Renal cortex interstitium (tissue), 11 donors: ENCODE results near the gene MED31. TPM values are rescaled to one million over a fixed set of nuclear protein-coding genes. Genes with fewer than 3 reads are reported as not detected.

Experiments used
- DNase-seq, 11 donors: peaks; one replicate each; pipeline ENCODE4 v3.0.0-alpha.2; 2013; ENCODE audit warnings: low read depth in 9 of 11, low spot score in 4 of 11; ENCODE audit errors: extremely low read depth in 1 of 11
- polyA plus RNA-seq, 3 donors: library from polyadenylated mRNA; unstranded; fragments of 120-200 nt; gene quantifications; one replicate each; pipeline ENCODE4 v1.2.1, GENCODE V29; 2013; ENCODE audit not compliant: insufficient read length in 3 of 3

The MED31 gene
- polyA plus RNA-seq, 3 donors: 23.2 to 26.7 (median 24.7) TPM

DNA sequence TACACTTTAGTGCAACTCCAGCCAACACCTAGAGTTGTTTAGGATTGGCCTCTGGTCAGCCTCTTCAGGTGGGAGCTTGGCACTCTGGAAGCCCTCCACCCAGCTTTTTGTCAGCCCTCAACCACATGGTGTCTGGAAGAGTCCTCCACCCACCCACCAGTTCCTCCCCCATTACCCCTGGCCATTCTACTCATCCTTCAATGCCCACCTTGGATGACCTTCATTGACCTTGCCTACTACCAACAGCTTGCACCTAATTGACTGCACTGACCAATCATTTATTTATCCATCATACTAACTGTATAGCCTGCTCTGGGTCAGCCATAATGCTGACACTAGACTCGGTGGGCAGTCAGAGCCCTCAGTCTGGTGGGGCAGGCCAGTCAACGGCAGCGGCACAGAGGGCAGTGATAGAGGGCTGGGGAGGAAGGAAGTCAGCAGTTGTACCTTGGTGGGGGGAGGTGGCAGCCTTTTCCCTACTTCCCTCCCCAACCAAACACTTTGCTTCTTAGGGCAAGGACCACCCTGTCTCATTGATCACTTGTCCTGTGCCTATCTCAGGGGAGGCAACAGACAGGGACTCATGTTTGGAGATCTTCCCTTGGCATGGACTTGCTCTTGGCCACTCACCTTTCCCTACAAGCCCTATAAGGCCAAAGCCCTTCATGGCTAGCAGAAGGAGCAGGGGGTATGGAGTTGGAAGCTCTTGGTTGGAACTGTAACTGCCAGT lies 32.5 kb upstream of the MED31 start:
- no peak for DNase-seq

DNA sequence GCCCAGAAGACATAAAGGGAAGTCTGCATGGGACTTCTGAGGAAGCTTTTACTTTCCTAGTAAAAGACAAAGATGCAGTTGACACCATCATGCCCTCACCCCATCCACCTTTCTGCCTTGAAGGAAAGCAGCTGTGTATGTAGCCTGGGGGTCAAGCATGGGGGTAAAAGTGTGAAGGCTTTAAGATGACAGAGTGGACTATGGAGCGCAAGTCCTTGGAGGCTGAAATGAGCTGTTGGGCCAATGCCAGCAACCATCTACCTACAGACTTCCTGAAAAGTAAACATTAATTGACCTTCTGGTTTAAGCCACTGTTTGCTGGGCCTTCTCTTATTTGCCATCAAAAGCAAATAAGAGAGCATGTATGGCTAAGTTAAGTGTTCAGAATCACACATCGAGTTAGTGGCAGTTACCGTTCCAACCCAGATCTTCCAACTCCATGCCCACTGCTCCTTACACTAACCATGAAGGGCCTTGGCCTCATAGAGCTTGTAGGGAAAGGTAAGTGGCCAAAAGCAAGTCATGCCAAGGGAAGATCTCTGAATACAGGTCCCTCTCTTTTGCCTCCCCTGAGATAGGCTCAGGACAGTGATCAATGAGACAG lies 31.8 kb upstream of the MED31 start:
- no peak for DNase-seq

DNA sequence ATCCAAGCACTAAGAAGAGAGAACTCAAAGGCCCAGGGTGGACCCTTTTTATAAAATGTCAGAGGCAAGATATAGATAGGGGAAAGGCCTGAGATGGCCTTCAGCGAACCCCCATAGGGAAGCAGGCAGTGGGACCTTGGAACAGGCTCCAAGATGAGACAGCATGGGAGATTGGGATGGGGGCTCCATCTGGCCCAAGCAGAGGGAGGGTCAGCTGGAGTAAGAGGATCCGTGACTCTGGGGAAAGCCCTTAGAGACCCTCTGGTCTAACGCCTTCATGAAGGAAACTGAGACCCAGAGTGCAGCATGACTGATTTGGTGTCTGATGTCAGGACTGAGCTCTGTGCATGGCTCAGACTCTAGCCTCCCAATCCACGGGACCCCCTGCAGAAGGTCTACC lies 30.9 kb upstream of the MED31 start:
- DNase-seq: no peak

DNA sequence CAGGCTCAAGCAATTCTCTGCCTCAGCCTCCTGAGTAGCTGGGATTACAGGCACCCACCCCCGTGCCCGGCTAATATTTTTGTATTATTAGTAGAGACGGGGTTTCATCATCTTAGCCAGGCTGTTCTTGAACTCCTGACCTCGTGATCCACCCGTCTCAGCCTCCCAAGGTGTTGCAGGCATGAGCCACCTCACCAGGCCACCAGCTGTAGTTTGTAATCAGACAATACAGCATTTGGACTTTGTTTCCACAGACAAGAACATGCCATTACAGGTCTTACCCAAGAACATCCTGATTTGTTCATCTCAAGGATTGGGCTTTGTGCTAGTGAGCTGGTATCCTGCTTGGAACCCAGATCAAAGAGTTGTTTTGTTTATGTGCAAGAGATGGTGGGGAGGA lies 30.3 kb upstream of the MED31 start:
- DNase-seq: no peak

DNA sequence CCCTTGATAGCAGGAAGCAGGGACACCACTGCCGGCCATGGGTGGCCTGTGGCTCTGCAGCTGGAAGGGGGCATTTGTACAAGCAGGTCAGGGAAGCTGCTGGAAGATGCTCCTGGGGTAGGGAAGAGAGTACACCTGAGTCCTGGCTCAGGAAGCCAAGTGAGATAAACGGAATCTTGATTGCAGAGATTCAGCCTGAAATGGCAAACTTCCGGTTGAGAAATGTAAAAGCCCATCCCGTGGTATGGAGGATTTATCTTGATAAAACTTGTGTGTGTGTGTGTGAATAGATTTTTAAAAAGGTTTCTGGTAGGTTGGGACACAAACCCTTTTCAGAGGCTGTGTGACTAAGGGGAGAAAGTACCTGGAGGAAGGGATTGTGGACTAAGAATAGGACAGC lies 29.8 kb upstream of the MED31 start:
- DNase-seq: no peak

DNA sequence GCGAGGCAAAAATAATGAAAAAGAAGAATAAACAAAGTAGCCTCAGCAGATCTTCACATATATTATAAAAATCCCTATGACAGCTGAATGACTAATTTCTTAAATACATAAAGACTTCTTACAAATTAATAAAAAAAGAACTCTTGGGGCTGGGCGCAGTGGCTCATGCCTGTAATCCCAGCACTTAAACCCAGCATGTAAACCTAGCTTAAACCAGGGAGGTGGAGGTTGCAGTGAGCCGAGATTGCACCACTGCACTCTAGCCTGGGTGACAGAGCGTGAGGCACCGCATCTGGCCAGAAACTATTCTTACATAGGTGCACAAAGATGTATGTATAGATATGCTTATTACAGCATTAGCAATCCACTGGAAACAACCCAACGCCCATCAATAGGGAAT lies 27.8 kb upstream of the MED31 start:
- DNase-seq: no peak

DNA sequence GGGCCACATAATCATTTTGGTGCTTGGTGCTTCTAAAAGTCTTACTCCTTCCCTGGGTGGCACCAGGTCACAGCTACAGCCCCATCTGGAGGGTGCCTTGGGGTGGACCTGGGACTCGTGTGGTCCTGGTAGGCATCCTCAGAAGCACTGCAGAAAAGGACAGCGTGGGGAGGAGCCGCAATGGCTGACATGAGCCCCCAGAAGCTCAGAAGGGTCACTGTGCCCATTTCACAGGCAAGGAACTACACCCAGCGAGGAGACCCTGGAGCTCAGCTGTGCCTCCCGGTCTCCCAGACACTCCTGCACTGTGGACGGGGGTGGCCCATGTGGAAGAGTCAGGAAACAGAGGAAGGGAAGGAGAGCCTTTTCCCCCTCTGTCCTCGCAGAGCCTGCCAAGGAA lies 26.5 kb upstream of the MED31 start:
- DNase-seq: no peak

DNA sequence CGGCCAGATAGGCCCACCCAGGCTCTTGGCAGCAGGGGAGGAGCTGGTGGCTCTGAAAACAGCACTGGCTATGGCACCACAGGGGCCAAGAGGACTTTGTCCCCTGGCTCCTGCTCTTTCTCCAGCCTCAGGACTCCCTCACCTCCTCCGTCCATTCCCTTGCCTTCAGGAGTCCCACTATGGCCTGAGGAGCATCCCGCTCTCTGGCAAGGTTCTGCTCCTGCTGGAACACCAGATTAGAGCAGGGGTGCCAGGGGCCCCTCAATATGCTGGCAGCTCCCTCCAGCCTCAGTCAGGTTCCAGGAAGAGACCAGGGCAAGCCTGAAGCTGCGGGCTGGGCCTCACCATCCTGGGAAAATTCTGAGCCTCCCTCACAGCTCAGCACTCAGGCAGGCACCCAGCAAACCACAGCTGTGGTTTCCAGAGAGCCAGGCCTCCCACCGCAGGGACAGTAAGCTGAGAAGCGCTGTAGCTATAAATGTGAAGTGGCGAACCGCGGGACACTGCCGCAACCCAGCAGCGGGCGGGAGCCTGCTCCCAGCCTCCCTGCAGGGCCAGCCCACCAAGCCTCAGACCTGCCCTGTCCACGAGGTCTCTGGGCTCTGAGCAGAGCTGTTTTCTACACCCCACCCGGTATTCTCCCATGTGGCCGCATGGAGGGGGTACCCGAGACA lies 25.9 kb upstream of the MED31 start:
- DNase-seq: no peak

DNA sequence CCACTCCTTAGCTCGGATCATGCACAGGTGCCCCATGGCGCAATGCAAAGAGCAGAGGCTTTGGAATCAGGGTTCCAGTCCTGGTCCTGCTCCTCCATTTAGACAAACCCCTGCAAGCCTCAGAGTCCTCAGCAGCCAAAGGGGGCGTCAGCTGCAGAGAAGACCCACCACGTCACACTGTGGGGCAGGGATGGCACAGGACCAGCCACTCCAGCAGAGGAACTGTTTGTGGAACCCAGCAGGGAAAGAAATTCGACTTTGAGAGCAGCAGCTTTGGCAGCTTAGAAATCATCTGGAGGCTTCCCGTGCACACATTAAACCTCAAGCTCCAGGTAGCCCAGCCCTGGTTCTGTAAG lies 25.4 kb upstream of the MED31 start:
- DNase-seq: no peak

DNA sequence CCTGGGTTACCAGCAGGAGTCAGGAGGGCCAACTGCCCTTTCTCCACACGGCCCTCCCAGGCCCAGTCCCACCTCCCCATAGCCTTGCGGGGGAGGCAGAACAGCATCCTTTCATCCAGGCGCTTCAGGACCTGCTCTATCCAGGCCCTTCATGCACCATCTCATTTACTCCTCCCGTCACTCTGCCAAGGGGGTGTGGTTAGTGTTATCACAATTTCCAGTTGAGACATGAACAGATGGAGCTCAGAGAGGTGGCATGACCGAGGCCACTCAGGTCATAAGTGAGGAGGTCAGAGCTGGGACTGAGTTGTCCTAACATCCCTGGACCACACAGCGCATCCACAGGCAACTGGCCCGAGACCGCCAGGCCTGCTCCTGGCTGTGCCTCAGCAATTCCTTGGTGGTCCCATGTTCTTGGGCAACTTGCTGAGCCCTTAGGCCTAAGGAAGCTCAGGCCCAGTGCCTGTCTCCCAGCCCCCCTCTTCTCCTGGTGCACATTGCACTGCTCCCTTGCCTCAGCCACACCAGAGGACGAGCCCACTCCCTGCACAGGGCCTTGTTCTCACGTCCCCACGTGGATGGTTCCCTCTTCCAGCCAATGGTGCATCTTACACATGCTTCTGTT lies 23.9 kb upstream of the MED31 start:
- DNase-seq: no peak

DNA sequence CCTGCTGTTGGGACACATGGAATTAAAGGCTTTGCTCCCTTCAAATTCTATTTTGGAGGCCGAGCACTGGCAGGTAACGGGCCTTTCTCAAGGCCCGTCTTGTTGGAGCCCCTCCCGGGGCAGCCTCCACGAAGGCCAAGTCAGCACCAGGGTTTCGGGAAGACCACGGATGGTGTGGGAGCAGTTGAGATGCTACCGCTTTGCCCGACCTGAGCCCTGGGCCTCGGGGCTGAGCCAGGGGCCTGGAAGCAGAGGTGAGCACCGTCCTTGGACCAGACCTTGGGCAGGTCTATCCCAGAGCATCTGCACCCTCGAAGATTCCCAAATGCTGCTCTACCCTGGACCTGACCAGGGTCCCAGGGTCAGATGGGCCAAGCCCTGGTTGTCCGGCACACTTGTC lies 23.2 kb upstream of the MED31 start:
- no peak for DNase-seq

DNA sequence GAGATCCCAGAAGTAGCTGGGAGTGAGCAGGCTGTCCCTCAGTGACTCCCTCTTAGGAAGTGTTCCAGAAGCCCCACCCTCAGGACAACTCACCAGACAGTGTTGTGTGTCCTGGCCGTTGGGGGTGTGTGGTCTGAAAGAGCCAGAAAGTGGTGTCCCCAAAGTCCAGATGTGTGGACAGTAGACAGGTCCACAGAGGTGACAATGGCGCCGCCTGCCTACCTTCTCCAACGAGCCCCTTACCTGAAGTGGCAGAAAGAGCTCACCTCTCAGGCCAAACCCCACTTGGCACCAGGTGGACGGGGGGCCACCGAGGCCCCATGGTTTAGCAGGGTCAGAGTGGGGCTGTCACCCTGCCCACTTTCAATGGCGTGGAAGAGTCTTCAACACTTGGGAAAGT lies 20.0 kb upstream of the MED31 start:
- no peak for DNase-seq

DNA sequence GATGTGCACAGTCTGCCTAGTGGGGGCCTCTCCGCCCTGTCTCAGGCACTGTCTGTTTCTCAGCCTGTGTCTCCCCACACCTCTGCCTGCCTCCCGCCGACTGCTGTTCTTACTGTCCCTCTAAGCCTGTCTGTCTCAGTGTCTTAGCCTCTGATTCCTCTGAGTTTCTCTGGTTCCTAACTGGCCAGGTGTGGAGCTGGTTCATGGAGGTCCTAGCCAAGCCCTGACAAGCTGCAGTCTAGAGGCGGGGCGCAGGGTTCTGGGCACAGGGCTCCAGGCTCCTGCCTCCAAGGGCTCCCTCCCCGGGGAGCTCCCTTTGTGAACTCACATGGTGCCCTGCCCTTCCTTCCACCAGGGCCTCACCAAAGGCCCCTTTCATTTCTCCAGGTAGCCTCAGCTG lies 19.6 kb upstream of the MED31 start:
- DNase-seq: no peak

DNA sequence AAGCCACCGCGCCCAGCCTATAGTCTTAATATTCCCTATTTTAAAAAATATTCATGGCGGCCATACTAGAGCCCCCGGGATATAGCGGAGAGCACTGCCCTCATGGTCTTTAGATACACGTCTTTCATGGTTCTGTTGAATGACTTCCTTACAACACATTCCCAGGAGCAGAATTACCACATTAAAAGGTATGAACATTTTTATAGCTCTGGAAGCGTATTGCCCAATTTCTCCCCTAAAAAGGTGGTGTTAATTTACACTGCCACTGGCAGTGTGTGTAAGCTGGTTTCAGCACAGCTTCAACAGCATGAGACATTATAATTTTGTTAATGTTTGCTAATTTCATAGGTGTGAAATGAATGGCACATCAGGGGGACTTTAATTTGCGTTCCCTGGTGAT lies 19.2 kb upstream of the MED31 start:
- no peak for DNase-seq

DNA sequence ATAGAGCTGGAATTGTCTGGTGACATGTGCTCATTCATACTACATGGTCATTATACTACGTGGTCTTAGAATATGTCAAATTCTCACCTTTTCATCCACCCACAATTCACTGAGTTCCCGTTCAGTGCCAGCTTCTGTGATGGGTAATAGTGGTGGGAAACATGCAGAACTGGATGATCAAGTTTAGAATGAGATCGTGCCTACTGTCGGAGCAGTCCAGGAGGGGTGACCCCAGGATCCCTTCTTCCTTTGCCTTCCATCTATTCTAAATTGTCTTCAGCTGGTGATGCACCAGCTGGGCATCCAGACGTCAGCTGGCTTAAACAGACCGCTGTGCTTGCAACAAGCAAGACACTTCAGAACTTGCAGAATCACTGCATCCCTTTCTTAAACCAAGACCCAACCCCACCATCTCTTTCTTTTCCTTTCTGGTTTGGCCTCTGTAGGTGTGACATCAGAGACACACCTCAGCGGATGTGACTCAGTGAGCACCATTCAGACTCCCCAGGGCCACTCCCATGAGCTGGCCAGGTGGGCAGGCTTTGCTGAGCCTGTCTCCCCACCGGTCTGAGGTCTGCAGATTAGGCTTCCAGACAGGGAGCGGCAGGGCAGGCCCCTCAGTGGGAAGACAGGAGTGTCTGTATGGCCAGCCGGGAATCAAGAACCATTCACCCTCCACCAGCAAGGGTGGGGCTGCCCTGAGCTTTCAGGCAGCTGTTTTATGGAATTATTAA lies 18.2 kb upstream of the MED31 start:
- no peak for DNase-seq

DNA sequence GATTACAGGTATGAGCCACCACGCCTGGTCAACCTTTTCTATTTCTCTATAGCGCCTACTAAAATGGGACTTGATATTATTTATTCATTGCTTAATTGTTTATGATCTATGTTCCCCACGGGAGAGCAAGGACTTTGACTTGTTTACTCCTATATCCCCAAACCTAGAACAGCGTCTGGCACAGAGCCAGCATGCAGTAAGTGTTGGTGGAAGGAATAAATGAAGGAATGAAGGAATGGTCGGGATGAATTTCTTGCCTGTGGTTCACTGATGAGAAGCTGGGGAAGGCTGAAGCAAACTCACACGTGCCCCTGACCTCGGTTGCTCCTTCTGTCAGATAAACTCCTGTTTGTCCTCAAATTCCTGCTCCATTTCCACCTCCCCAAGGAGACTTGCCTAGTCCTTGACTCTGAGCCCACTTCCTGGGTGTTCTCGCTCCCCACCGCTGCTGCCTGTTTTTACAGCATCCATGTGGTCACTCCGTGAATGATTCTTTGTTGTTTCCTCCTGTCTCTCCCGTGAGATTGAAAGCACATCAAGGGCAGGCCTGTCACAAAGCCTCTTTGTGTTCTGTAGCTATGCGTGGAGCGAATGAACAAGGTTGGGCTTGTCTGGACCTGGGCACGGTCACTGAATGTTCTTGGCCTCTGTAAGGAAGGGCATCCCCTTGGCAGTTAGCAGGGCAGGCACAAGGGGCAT lies 17.5 kb upstream of the MED31 start:
- no peak for DNase-seq

DNA sequence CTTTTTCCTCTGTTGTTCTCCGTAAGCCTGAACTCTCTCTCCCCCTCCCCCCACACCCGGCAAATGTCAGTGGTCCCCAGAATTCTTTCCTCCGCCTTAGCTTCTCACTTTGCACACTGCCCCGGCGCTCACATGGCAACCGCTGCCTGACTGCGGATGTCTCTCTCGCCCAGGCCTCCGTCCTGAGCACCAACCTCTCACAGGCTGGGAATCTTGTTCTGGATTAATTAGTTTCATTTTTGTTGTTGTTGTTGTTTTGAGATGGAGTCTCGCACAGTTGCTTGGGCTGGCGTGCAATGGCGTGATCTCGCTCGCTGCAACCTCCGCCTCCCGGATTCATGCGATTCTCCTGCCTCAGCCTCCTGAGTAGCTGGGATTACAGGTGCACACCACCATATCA lies 16.8 kb upstream of the MED31 start:
- DNase-seq: no peak

DNA sequence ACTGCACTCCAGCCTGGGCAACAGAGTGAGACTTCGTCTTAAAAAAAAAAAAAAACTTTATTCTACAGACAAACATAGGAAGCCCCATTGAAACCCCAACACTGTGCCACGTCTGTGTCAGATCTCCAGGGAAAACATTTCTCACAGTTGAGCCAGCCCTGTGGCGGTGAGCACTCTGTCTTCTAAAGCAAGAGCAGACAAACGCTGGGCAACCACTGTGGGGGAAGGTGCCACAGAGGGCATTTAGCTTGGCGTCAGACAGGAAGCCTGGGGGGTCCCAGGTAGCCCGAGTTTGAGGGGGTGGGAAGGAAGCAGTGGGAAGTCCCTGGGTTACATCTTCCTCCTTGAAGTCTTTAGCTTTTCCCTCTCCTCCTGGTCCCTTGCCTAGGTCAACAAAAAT lies 16.1 kb upstream of the MED31 start:
- DNase-seq: no peak

DNA sequence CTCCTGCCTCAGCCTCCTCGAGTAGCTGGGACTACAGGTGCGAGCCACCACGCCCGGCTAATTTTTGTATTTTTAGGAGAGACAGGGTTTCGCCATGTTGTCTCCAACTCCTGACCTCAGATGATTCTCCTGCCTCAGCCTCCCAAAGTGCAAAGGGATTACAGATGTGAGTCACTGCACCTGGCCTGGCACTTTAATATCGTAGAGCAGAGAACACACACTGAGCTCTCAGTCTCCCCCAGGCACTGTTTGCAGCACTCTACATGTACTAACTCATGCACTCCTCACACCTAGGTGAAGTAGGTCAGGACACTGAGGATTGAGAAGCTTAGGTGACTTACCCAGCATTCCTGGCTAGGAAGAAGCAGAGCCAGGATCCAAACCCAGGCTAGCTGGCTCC lies 15.2 kb upstream of the MED31 start:
- no peak for DNase-seq
